A549 (cell line): ENCODE results near the gene ENTPD7.

Experiments used
- EHMT2 ChIP-seq: fragments of 200-600 bp; sonication (generic); IDR thresholded peaks from 2 replicates; pipeline ENCODE4 v1.6.1; 2016; ENCODE audit warnings: antibody characterized with exemption, low read depth, mild to moderate bottlenecking, moderate library complexity
- JUNB ChIP-seq: fragments of >200 bp; sonication (Bioruptor Twin); formaldehyde crosslinking; IDR thresholded peaks from 2 replicates; pipeline ENCODE4 v1.6.1; 2016
- NFE2L2 ChIP-seq: fragments of 150-350 bp; conservative IDR thresholded peaks from 2 replicates; pipeline ENCODE4 v1.6.1; 2014; ENCODE audit warnings: low read length
- POLR2A ChIP-seq: IDR thresholded peaks from 2 replicates; pipeline ENCODE4 v1.6.1; 2012; ENCODE audit warnings: mild to moderate bottlenecking, low read length
- POLR2AphosphoS2 ChIP-seq: conservative IDR thresholded peaks from 2 replicates; pipeline ENCODE4 v1.6.1; 2012; ENCODE audit warnings: low read length, improper control_type of control experiment, inconsistent platforms
- SMC3 ChIP-seq: fragments of >200 bp; sonication (Bioruptor Twin); formaldehyde crosslinking; IDR thresholded peaks from 3 replicates; pipeline ENCODE4 v1.6.1; 2018; ENCODE audit warnings: inconsistent platforms
- TF ChIP-seq, protein P1 (sequence below): fragments of >200 bp; sonication (Bioruptor Twin); formaldehyde crosslinking; IDR thresholded peaks from 3 replicates; pipeline ENCODE4 v1.5.1; 2016
- TF ChIP-seq, protein P2 (sequence below): fragments of 200-600 bp; sonication (generic); IDR thresholded peaks from 2 replicates; pipeline ENCODE4 v1.6.1; 2016; ENCODE audit warnings: antibody characterized with exemption, mild to moderate bottlenecking, moderate library complexity

DNA sequence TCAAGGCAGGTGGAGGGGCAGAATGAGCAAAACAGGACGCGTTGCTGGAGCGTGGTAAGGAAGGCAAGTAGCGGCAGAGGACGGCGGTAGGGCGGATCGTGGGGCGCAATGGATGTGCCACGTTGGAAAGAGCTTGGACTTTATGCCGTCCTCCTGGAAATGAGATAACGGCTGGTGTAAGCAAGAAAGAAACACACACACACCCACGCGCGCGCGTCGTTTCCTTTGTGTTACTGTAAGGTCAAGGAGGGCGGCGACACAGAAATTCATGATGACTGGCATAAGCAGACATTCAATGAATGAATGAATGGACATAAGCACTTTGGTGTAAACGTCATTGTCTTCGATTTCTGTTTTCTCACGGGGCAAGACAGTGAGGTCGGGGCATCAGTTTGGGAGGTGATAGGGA lies 683 bp upstream of the ENTPD7 start:
- TF ChIP-seq, protein P1, sequence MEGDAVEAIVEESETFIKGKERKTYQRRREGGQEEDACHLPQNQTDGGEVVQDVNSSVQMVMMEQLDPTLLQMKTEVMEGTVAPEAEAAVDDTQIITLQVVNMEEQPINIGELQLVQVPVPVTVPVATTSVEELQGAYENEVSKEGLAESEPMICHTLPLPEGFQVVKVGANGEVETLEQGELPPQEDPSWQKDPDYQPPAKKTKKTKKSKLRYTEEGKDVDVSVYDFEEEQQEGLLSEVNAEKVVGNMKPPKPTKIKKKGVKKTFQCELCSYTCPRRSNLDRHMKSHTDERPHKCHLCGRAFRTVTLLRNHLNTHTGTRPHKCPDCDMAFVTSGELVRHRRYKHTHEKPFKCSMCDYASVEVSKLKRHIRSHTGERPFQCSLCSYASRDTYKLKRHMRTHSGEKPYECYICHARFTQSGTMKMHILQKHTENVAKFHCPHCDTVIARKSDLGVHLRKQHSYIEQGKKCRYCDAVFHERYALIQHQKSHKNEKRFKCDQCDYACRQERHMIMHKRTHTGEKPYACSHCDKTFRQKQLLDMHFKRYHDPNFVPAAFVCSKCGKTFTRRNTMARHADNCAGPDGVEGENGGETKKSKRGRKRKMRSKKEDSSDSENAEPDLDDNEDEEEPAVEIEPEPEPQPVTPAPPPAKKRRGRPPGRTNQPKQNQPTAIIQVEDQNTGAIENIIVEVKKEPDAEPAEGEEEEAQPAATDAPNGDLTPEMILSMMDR: no peak
- TF ChIP-seq NFE2L2: 0 out of 2 replicates have a peak, but pooled peaks have one; percentile 35
- no peak for TF ChIP-seq POLR2A
- no peak for TF ChIP-seq JUNB
- TF ChIP-seq, protein P2, sequence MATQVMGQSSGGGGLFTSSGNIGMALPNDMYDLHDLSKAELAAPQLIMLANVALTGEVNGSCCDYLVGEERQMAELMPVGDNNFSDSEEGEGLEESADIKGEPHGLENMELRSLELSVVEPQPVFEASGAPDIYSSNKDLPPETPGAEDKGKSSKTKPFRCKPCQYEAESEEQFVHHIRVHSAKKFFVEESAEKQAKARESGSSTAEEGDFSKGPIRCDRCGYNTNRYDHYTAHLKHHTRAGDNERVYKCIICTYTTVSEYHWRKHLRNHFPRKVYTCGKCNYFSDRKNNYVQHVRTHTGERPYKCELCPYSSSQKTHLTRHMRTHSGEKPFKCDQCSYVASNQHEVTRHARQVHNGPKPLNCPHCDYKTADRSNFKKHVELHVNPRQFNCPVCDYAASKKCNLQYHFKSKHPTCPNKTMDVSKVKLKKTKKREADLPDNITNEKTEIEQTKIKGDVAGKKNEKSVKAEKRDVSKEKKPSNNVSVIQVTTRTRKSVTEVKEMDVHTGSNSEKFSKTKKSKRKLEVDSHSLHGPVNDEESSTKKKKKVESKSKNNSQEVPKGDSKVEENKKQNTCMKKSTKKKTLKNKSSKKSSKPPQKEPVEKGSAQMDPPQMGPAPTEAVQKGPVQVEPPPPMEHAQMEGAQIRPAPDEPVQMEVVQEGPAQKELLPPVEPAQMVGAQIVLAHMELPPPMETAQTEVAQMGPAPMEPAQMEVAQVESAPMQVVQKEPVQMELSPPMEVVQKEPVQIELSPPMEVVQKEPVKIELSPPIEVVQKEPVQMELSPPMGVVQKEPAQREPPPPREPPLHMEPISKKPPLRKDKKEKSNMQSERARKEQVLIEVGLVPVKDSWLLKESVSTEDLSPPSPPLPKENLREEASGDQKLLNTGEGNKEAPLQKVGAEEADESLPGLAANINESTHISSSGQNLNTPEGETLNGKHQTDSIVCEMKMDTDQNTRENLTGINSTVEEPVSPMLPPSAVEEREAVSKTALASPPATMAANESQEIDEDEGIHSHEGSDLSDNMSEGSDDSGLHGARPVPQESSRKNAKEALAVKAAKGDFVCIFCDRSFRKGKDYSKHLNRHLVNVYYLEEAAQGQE: no peak
- no peak for TF ChIP-seq EHMT2
- no peak for TF ChIP-seq POLR2AphosphoS2
- TF ChIP-seq SMC3: no peak
